Measurements from ENCODE around the gene REEP1.

- TF ChIP-seq POLR2A (IDR thresholded peaks at IDR 0.05), result no peak
- TF ChIP-seq, protein P1, sequence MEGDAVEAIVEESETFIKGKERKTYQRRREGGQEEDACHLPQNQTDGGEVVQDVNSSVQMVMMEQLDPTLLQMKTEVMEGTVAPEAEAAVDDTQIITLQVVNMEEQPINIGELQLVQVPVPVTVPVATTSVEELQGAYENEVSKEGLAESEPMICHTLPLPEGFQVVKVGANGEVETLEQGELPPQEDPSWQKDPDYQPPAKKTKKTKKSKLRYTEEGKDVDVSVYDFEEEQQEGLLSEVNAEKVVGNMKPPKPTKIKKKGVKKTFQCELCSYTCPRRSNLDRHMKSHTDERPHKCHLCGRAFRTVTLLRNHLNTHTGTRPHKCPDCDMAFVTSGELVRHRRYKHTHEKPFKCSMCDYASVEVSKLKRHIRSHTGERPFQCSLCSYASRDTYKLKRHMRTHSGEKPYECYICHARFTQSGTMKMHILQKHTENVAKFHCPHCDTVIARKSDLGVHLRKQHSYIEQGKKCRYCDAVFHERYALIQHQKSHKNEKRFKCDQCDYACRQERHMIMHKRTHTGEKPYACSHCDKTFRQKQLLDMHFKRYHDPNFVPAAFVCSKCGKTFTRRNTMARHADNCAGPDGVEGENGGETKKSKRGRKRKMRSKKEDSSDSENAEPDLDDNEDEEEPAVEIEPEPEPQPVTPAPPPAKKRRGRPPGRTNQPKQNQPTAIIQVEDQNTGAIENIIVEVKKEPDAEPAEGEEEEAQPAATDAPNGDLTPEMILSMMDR (IDR thresholded peaks at IDR 0.05), result no peak
These were observed 109.7 kb downstream of the REEP1 start for GRCh38 chr2:86227685-86228084.
